NCI-H2196 (cell line): ENCODE results near the gene CSF2RB.

ENCODE experiments used
- DNase-seq: peaks from one replicate; lab custom pipeline; 2025; ENCODE audit not compliant: unreplicated experiment; lab: John Stamatoyannopoulos, UW

The CSF2RB gene

GRCh38 chr22:36918586-36919284 is 5.3 kb downstream of the CSF2RB start:
- DNase-seq = no peak

GRCh38 chr22:36921309-36922104 is 8.1 kb downstream of the CSF2RB start:
- DNase-seq = no peak

- no peak for DNase-seq
These were observed 8.7 kb downstream of the CSF2RB start for GRCh38 chr22:36922105-36922608.

- no peak for DNase-seq
These were observed 9.3 kb downstream of the CSF2RB start for GRCh38 chr22:36922711-36923110.

GRCh38 chr22:36923131-36923788 is 9.8 kb downstream of the CSF2RB start:
- DNase-seq = no peak

DNA sequence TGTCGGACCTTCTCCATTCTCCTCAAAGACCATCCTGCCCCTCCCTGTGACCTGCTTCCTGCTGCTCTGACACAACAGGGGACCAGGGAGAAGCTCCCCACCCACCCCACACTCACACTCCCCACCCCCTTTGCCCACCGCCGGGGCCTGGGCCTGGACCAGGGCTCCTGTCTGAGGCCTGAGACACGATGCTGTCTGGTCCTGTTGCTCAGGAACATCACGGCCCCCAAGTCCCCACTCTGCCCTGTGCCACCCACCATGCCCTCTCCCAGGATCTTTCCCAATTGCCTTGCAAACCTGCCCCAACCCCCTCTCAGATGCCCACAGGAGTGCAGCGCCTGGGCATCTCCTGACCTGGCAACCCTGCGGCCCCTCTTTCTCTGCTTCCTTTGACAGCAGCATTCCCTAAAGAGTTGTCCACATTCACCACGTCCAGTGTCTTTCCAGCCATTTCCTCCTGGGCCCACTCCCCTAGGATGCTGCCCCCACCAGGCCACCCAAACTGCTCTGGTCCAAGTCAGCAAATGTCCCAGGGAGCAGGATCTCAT is 10.8 kb downstream of the CSF2RB start:
- no peak for DNase-seq

GRCh38 chr22:36925388-36926290 is 12.2 kb downstream of the CSF2RB start:
- no peak for DNase-seq

GRCh38 chr22:36926309-36926708 is 12.9 kb downstream of the CSF2RB start:
- DNase-seq = no peak

DNA sequence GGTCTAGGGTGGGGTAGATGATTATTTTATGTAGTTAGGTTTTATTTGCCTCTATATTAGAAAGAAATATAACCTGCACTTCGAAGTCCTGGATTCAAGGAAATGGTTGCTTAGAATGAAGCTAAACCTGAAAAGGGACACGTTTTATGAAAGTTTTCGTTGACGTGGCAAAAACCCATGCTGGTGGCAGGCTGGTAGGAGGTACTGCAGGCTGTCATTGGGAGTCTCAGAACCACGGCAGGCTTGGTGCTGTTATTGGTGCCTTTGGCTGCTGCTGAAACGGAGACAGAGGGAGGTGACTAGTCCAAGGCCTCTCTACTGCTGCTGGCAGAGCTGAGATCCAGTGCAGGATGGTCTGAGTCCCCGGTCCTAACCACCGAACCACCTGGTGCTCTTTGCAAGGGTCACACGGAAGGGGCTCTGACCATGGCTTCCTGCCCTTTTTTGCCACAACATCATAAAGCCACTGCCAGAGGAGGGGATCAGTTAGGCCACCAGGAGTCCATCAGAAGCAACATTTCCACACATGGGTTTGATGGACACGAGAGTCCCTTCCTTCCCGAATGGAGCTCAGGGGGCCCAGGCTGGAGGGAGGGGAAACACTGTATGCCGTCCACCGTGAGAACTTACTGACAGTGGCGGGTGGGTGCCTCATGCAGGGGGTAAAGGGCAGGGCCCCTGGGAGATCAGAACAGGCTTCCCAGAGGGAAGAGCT is 13.4 kb downstream of the CSF2RB start:
- DNase-seq = no peak

DNA sequence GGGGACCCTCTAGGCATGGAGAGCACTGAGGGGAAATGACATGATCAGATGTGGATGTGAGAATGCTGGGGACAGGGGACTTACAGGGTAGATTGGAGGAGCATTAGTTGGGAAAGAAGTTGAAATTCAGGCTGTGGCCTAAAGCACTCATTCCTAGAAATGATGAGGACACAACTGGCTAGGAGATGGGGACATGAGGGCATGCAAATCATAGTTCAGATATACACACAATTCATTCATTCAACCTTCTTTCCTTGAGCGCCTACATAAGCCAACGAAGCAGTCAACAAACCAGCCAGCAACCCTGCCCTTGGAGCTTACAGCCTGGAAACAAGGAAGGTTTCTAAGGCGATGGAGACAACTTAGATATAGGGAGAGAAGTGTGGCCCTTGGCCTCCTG is 14.2 kb downstream of the CSF2RB start:
- no peak for DNase-seq

GRCh38 chr22:36928196-36928595 is 14.8 kb downstream of the CSF2RB start:
- DNase-seq = no peak

DNA sequence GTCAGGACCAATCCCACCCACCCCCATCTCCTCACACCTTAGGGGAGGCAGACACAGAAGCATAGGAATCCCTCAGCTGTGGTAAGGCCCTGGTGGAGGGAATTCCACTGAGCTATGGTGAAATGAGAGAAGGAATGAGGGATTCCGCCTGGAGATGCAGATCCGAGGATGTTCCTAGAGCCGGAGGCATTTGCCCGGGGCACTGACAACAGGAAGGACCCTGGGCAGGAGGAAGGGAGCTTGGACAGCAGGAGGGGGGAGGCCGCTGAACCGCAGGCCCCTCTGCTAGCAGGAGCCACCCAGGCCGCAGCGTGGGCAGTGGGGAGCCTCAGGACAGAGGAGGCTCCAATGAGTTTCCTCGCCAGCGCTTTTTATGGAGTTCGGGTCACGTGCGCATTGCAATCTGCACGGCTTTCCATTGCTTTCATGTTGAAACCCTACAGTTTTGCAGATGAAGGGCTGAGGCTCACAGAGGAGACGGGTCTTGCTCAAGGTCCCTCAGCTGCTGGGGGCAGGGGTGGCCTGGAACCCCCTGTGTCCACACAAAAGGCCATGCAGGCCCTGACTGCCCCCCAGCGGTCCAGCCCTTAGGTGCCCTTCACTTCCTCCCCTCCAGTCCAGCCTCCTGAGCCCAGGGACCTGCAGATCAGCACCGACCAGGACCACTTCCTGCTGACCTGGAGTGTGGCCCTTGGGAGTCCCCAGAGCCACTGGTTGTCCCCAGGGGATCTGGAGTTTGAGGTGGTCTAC is 15.5 kb downstream of the CSF2RB start:
- DNase-seq = no peak

GRCh38 chr22:36929621-36930020 is 16.2 kb downstream of the CSF2RB start:
- no peak for DNase-seq

DNA sequence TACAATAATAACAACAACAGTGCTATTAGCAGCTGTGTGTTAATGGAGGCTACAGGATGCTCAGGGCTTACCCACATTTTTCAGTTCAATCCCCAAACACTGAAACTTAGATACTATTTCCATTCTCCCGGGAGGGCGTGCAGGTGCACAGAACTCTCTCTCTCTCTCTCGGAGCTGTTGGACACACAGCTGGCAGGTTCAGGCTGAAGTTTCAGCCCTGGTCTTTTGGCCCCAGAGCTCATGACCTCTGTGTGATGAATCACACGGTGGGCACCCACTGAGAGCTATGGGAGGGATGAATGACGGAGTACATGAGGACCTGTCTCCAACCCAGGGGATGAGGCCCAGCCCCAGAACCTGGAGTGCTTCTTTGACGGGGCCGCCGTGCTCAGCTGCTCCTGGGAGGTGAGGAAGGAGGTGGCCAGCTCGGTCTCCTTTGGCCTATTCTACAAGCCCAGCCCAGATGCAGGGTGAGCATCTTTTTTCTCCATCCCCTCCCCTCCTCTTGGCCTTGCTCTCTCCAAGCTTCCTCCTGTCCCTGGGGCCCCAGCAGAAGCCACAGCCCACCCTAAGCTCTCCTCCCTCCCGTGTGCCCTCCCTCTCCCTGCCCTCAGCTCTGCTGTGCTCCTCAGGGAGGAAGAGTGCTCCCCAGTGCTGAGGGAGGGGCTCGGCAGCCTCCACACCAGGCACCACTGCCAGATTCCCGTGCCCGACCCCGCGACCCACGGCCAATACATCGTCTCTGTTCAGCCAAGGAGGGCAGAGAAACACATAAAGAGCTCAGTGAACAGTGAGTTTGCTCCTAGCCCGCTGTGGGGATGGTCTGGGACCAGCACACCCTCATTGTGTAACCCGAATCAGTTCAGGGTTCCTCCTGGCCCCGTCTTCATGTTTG is 16.9 kb downstream of the CSF2RB start:
- DNase-seq = no peak

DNA sequence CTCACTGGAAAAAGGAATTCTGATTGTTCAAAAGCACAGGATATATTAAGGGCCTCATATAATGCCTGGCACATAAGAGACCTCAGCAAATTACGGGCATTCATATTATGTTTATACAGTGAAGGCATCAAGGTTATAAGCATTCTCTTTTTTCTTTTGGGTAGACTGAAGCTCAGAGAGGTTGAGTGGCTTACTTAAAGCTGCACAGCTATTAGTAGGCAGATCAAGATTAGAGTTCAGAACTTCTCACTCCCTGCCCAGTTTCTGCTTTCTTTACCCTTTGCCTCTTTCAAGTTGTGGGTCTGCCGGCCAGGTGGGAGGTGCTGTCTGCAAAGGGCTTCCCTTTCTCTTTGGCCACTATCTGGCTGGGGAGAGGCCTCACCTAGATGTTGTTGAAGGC is 18.0 kb downstream of the CSF2RB start:
- DNase-seq = no peak

GRCh38 chr22:36933629-36934417 is 20.4 kb downstream of the CSF2RB start:
- DNase-seq = no peak
